ENCODE measurements around the gene NOX3.
"Not testable (repeated sequence)": the region's sequence is repeated elsewhere in the genome, so short reads cannot be mapped to it uniquely, and the experiment has no call there.

Gene NOX3

DNA sequence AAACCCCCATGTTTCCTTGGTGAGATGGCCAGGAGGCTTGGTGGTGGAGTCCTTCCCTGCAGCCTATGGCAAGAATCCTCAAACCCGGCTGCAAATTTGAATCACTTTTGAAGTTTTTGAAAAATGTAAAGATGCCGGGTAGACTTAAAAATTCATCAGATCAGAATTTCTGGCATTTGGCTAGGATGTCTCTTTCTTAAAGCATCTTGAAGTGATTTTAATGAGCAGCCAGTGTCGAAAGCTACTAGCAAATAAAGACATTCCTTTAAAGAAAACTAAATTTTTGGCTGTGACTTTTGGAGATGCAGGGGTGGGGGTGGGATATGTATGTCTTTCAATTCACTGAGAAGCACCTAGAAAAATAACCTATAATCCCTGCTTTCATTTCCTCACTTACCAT, 25.6 kb upstream of the NOX3 start:
- H3K4ac ChIP-seq (ENCODE audit: low read length), result no peak overlapping the region
- H4K8ac ChIP-seq (ENCODE audit: low read depth, low read length), result no peak overlapping the region
- no peak overlapping the region for H4K91ac ChIP-seq (ENCODE audit: low read depth, low read length, poor library complexity)
- no peak overlapping the region for H3K4me2 ChIP-seq (ENCODE audit: insufficient read depth, low read length, poor library complexity, severe bottlenecking)
- H3K36me3 ChIP-seq (replicated peaks in 1 of 2; ENCODE audit: control insufficient read depth in 2 of 2, insufficient read depth in 2 of 2, low read length in 2 of 2), result no peaks in the 10 kb centered on the region
- no peak overlapping the region for H3K4me3 ChIP-seq (ENCODE audit: low read length in 2 of 2)
- no peak overlapping the region for H2AK5ac ChIP-seq (ENCODE audit: low read depth, low read length)
- DNase-seq (ENCODE audit: low spot score), result no peak
- no peaks in the 10 kb centered on the region for H3K4me1 ChIP-seq (ENCODE audit: control insufficient read depth in 2 of 2, insufficient read depth in 1 of 2, low read depth in 1 of 2, low read length in 2 of 2)
- WGBS, 2 donors (ENCODE audit: extremely low coverage in 2 of 2, insufficient read length in 2 of 2, insufficient replicate concordance in 1 of 2), result no CpG with 5 or more reads among the region's 3 CpGs
- H2AFZ ChIP-seq (ENCODE audit: low read length), result no peak overlapping the region
- H3K27me3 ChIP-seq (ENCODE audit: control insufficient read depth in 3 of 3, insufficient read depth in 3 of 3, low read depth in 1 of 3, low read length in 3 of 3), result no peaks in the 10 kb centered on the region
- no peak overlapping the region for H3K23ac ChIP-seq (ENCODE audit: low read depth, low read length, poor library complexity)
- no peak overlapping the region for H2BK12ac ChIP-seq (ENCODE audit: low read length)
- no peaks in the 10 kb centered on the region for H3K9me3 ChIP-seq (replicated peaks in 1 of 2; ENCODE audit: control insufficient read depth in 2 of 2, insufficient read depth in 1 of 2, low read depth in 1 of 2, low read length in 2 of 2)
- no peak overlapping the region for H2BK120ac ChIP-seq (ENCODE audit: low read depth, low read length)
- H3K27ac ChIP-seq (replicated peaks; ENCODE audit: low read length), result no peak overlapping the region
- no peak overlapping the region for H3K9ac ChIP-seq (ENCODE audit: low read depth, low read length, poor library complexity)
- no peak overlapping the region for H2BK5ac ChIP-seq (ENCODE audit: low read length)
- H2BK15ac ChIP-seq (ENCODE audit: low read length), result no peak overlapping the region
- H3K14ac ChIP-seq (ENCODE audit: low read length), result no peak overlapping the region
- no peaks in the 10 kb centered on the region for H3K79me1 ChIP-seq (ENCODE audit: low read depth, low read length)
- H3K18ac ChIP-seq (ENCODE audit: low read length), result no peak overlapping the region

DNA sequence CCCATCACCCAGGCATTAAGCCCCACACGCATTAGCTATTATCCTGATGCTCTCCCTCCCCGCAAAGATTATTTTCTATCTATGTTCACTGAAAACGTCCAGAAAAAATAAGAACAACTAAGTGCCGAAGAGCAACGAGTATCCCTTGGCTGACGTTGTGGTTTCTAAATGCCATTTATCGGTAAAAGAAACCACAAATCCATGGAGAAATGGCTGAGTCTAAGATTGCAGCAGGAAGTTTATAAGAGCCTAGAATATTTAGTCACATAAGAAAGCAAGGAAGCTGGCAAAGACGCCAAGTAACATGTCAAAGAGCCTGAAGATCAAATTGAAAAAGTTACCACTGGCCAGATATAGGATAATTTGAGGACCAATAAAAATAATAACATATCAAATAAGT, 18.1 kb upstream of the NOX3 start:
- H2BK5ac ChIP-seq (ENCODE audit: low read length), result no peak overlapping the region
- no peaks in the 10 kb centered on the region for H3K36me3 ChIP-seq (replicated peaks in 1 of 2; ENCODE audit: control insufficient read depth in 2 of 2, insufficient read depth in 2 of 2, low read length in 2 of 2)
- no peak overlapping the region for H2BK12ac ChIP-seq (ENCODE audit: low read length)
- H3K4ac ChIP-seq (ENCODE audit: low read length), result no peak overlapping the region
- H2AFZ ChIP-seq (ENCODE audit: low read length), result no peak overlapping the region
- peaks cover 0 to 4% of the 10 kb centered on the region in 2 donors for H3K9me3 ChIP-seq (replicated peaks in 1 of 2; ENCODE audit: control insufficient read depth in 2 of 2, insufficient read depth in 1 of 2, low read depth in 1 of 2, low read length in 2 of 2)
- no peak overlapping the region for H3K27ac ChIP-seq (replicated peaks; ENCODE audit: low read length)
- no peaks in the 10 kb centered on the region for H3K79me1 ChIP-seq (ENCODE audit: low read depth, low read length)
- H4K8ac ChIP-seq (ENCODE audit: low read depth, low read length), result no peak overlapping the region
- no CpG with 5 or more reads among the region's 8 CpGs for WGBS, 2 donors (ENCODE audit: extremely low coverage in 2 of 2, insufficient read length in 2 of 2, insufficient replicate concordance in 1 of 2)
- no peak overlapping the region for H3K23ac ChIP-seq (ENCODE audit: low read depth, low read length, poor library complexity)
- H2BK120ac ChIP-seq (ENCODE audit: low read depth, low read length), result no peak overlapping the region
- H3K18ac ChIP-seq (ENCODE audit: low read length), result no peak overlapping the region
- no peak overlapping the region for H4K91ac ChIP-seq (ENCODE audit: low read depth, low read length, poor library complexity)
- no peak overlapping the region for H3K14ac ChIP-seq (ENCODE audit: low read length)
- no peak for DNase-seq (ENCODE audit: low spot score)
- H3K9ac ChIP-seq (ENCODE audit: low read depth, low read length, poor library complexity), result no peak overlapping the region
- H3K4me3 ChIP-seq (ENCODE audit: low read length in 2 of 2), result no peak overlapping the region
- no peak overlapping the region for H3K4me2 ChIP-seq (ENCODE audit: insufficient read depth, low read length, poor library complexity, severe bottlenecking)
- H2BK15ac ChIP-seq (ENCODE audit: low read length), result no peak overlapping the region
- no peak overlapping the region for H2AK5ac ChIP-seq (ENCODE audit: low read depth, low read length)
- H3K27me3 ChIP-seq (ENCODE audit: control insufficient read depth in 3 of 3, insufficient read depth in 3 of 3, low read depth in 1 of 3, low read length in 3 of 3), result no peaks in the 10 kb centered on the region
- H3K4me1 ChIP-seq (ENCODE audit: control insufficient read depth in 2 of 2, insufficient read depth in 1 of 2, low read depth in 1 of 2, low read length in 2 of 2), result no peaks in the 10 kb centered on the region

GRCh38 chr6:155472886-155473285, 17.2 kb upstream of the NOX3 start:
- no peak for DNase-seq (ENCODE audit: low spot score)
- no peak overlapping the region for H3K23ac ChIP-seq (ENCODE audit: low read depth, low read length, poor library complexity)
- no peak overlapping the region for H2BK120ac ChIP-seq (ENCODE audit: low read depth, low read length)
- H3K14ac ChIP-seq (ENCODE audit: low read length), result no peak overlapping the region
- no peak overlapping the region for H2AFZ ChIP-seq (ENCODE audit: low read length)
- peaks cover 0 to 6% of the 10 kb centered on the region in 2 donors for H3K9me3 ChIP-seq (replicated peaks in 1 of 2; ENCODE audit: control insufficient read depth in 2 of 2, insufficient read depth in 1 of 2, low read depth in 1 of 2, low read length in 2 of 2)
- H4K91ac ChIP-seq (ENCODE audit: low read depth, low read length, poor library complexity), result no peak overlapping the region
- no peak overlapping the region for H2AK5ac ChIP-seq (ENCODE audit: low read depth, low read length)
- H2BK15ac ChIP-seq (ENCODE audit: low read length), result no peak overlapping the region
- H3K4me3 ChIP-seq (ENCODE audit: low read length in 2 of 2), result no peak overlapping the region
- H3K4me2 ChIP-seq (ENCODE audit: insufficient read depth, low read length, poor library complexity, severe bottlenecking), result no peak overlapping the region
- H3K4ac ChIP-seq (ENCODE audit: low read length), result no peak overlapping the region
- no peak overlapping the region for H3K18ac ChIP-seq (ENCODE audit: low read length)
- no peak overlapping the region for H4K8ac ChIP-seq (ENCODE audit: low read depth, low read length)
- WGBS, 2 donors (ENCODE audit: extremely low coverage in 2 of 2, insufficient read length in 2 of 2, insufficient replicate concordance in 1 of 2), result no CpG with 5 or more reads among the region's 1 CpG
- H3K79me1 ChIP-seq (ENCODE audit: low read depth, low read length), result no peaks in the 10 kb centered on the region
- H2BK5ac ChIP-seq (ENCODE audit: low read length), result no peak overlapping the region
- no peak overlapping the region for H3K9ac ChIP-seq (ENCODE audit: low read depth, low read length, poor library complexity)
- H3K4me1 ChIP-seq (ENCODE audit: control insufficient read depth in 2 of 2, insufficient read depth in 1 of 2, low read depth in 1 of 2, low read length in 2 of 2), result no peaks in the 10 kb centered on the region
- no peaks in the 10 kb centered on the region for H3K27me3 ChIP-seq (ENCODE audit: control insufficient read depth in 3 of 3, insufficient read depth in 3 of 3, low read depth in 1 of 3, low read length in 3 of 3)
- no peak overlapping the region for H2BK12ac ChIP-seq (ENCODE audit: low read length)
- H3K36me3 ChIP-seq (replicated peaks in 1 of 2; ENCODE audit: control insufficient read depth in 2 of 2, insufficient read depth in 2 of 2, low read length in 2 of 2), result no peaks in the 10 kb centered on the region
- H3K27ac ChIP-seq (replicated peaks; ENCODE audit: low read length), result no peak overlapping the region

- H2BK15ac ChIP-seq (ENCODE audit: low read length); H3K27me3 ChIP-seq (ENCODE audit: control insufficient read depth in 3 of 3, insufficient read depth in 3 of 3, low read depth in 1 of 3, low read length in 3 of 3); H3K9me3 ChIP-seq (replicated peaks in 1 of 2; ENCODE audit: control insufficient read depth in 2 of 2, insufficient read depth in 1 of 2, low read depth in 1 of 2, low read length in 2 of 2); H3K27ac ChIP-seq (replicated peaks; ENCODE audit: low read length); H2BK5ac ChIP-seq (ENCODE audit: low read length); H2AFZ ChIP-seq (ENCODE audit: low read length); H3K18ac ChIP-seq (ENCODE audit: low read length); H3K36me3 ChIP-seq (replicated peaks in 1 of 2; ENCODE audit: control insufficient read depth in 2 of 2, insufficient read depth in 2 of 2, low read length in 2 of 2); H3K14ac ChIP-seq (ENCODE audit: low read length); H3K4me1 ChIP-seq (ENCODE audit: control insufficient read depth in 2 of 2, insufficient read depth in 1 of 2, low read depth in 1 of 2, low read length in 2 of 2); H4K8ac ChIP-seq (ENCODE audit: low read depth, low read length); H2BK120ac ChIP-seq (ENCODE audit: low read depth, low read length); H3K4ac ChIP-seq (ENCODE audit: low read length); DNase-seq (ENCODE audit: low spot score); H2BK12ac ChIP-seq (ENCODE audit: low read length); H2AK5ac ChIP-seq (ENCODE audit: low read depth, low read length); H3K9ac ChIP-seq (ENCODE audit: low read depth, low read length, poor library complexity); H3K23ac ChIP-seq (ENCODE audit: low read depth, low read length, poor library complexity); H3K4me3 ChIP-seq (ENCODE audit: low read length in 2 of 2); H3K79me1 ChIP-seq (ENCODE audit: low read depth, low read length); H4K91ac ChIP-seq (ENCODE audit: low read depth, low read length, poor library complexity); H3K4me2 ChIP-seq (ENCODE audit: insufficient read depth, low read length, poor library complexity, severe bottlenecking): not testable (repeated sequence)
- WGBS, 2 donors (ENCODE audit: extremely low coverage in 2 of 2, insufficient read length in 2 of 2, insufficient replicate concordance in 1 of 2), result no CpG with 5 or more reads among the region's 5 CpGs
These were observed 15.5 kb upstream of the NOX3 start for GRCh38 chr6:155470979-155471616.

Data from neuronal stem cell (in vitro differentiated cells).